HG03045 (cell line): ENCODE results near the gene WDFY4.
"Not testable (repeated sequence)": the region's sequence is repeated elsewhere in the genome, so short reads cannot be mapped to it uniquely, and the experiment has no call there.

Source experiments
- ATAC-seq: cut with Tn5 transposase; IDR thresholded peaks from one replicate; pipeline ENCODE4 v1.9.1; 2021; ENCODE audit warnings: mild to moderate bottlenecking, moderate library complexity; ENCODE audit not compliant: unreplicated experiment

Gene WDFY4

GRCh38 chr10:48684792-48685623, at the start of gene WDFY4:
TSS of gene WDFY4 (plus strand) at chr10:48684873. CDS start at chr10:48709733, 24,860 bp downstream.
- ATAC-seq: peak; percentile 66

GRCh38 chr10:48634984-48635557, 49.6 kb upstream of the WDFY4 start:
- no peak for ATAC-seq

GRCh38 chr10:48636231-48636630, 48.4 kb upstream of the WDFY4 start:
- no peak for ATAC-seq

GRCh38 chr10:48636901-48637300, 47.8 kb upstream of the WDFY4 start:
- ATAC-seq: no peak

- no peak for ATAC-seq
These were observed 46.5 kb upstream of the WDFY4 start for GRCh38 chr10:48638158-48638557.

- no peak for ATAC-seq
These were observed 45.7 kb upstream of the WDFY4 start for GRCh38 chr10:48638739-48639527.

- ATAC-seq: no peak
These were observed 45.0 kb upstream of the WDFY4 start for GRCh38 chr10:48639632-48640031.

GRCh38 chr10:48640326-48640725, 44.3 kb upstream of the WDFY4 start:
- ATAC-seq: no peak

GRCh38 chr10:48641099-48641690, 43.5 kb upstream of the WDFY4 start:
- not testable (repeated sequence) for ATAC-seq

GRCh38 chr10:48645600-48645999, 39.1 kb upstream of the WDFY4 start:
- ATAC-seq: no peak

- not testable (repeated sequence) for ATAC-seq
These were observed 37.6 kb upstream of the WDFY4 start for GRCh38 chr10:48647073-48647472.

GRCh38 chr10:48648172-48648942, 36.3 kb upstream of the WDFY4 start:
- ATAC-seq: no peak

GRCh38 chr10:48649349-48649944, 35.2 kb upstream of the WDFY4 start:
- no peak for ATAC-seq

- ATAC-seq: no peak
These were observed 33.4 kb upstream of the WDFY4 start for GRCh38 chr10:48651293-48651692.

- ATAC-seq: no peak
These were observed 32.8 kb upstream of the WDFY4 start for GRCh38 chr10:48651839-48652238.

GRCh38 chr10:48652344-48652743, 32.3 kb upstream of the WDFY4 start:
- ATAC-seq: no peak

GRCh38 chr10:48653347-48653746, 31.3 kb upstream of the WDFY4 start:
- ATAC-seq: no peak

GRCh38 chr10:48653944-48654698, 30.6 kb upstream of the WDFY4 start:
- no peak for ATAC-seq
